B cell (primary cell): ENCODE measurements around the gene MYRIP.

ENCODE experiments used
- CTCF ChIP-seq: fragments of 200-600 bp; IDR thresholded peaks from one replicate; pipeline ENCODE4 v1.8.0; 2022; ENCODE audit warnings: antibody characterized with exemption, mild to moderate bottlenecking
- EZH2 ChIP-seq: IDR thresholded peaks from 2 replicates; pipeline ENCODE4 v1.6.1; 2012; ENCODE audit warnings: borderline replicate concordance, low read depth, mild to moderate bottlenecking, moderate library complexity, low read length; ENCODE audit not compliant: insufficient read depth, poor library complexity, severe bottlenecking

DNA sequence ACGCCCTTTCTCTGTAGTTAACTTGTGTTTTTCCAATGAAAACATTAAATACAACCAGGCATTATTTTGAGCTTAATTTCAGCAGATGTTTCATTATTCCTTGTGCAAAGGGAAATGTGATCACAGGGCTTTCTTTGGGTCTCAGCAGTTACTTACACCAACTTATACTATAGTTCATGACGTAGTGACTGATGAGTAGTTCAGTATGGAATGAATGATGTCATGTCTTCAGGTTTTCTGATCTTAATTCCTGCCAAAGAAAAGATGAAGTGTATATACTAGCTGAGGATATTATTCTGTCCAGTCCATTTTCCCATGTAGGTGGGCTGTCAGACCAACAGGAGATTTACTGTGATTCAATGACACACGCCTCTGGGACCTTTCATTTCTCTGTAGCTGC, 61.3 kb downstream of the MYRIP start:
- TF ChIP-seq CTCF (no peak), EZH2 (no peak)
